M059J (cell line): Measurements from ENCODE around the gene LARP1. TPM values are rescaled to one million over a fixed set of nuclear protein-coding genes. Genes with fewer than 3 reads are reported as not detected.
"Not testable (repeated sequence)": the region's sequence is repeated elsewhere in the genome, so short reads cannot be mapped to it uniquely, and the experiment has no call there.

ENCODE experiments used
- DNase-seq: peaks from one replicate; pipeline ENCODE4 v3.0.0-alpha.2; 2012; ENCODE audit warnings: low read depth
- total RNA-seq: library from RNA; depleted of rRNA; stranded (reverse); fragments of >200 nt; shearing (Covaris generic); gene quantifications from 2 replicates; pipeline ENCODE4 v1.2.3, GENCODE V29; 2014; rRNA removed

LARP1 gene
- 42.0 and 77.3 TPM in 2 replicates for total RNA-seq

DNA sequence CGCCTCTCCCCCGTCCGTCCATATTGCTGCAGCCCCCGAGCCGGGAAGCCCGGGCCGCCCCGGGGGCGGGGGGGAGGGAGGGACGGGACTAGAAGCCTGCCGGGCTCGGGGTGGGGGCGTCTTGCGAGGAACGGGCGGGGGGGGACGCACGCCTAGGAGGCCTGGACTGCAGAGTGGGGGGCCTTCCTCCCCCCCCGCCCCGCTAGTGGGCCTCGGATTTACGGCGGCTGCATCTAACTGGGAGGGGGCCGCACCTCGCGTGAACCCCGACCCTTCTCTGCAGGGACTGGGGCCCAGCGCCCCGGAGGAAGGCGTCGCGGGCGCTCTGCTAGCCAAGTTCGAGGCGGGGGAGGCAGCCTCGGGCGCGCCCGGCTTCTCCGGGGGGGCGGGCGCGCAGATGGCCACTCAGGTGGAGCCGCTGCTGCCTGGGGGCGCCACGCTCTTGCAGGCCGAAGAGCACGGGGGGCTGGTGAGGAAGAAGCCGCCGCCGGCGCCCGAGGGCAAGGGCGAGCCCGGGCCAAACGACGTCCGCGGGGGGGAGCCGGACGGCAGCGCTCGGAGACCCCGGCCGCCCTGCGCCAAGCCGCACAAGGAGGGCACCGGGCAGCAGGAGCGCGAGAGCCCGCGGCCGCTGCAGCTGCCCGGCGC lies at the start of gene LARP1:
Gene LARP1 (plus strand): TSS at position 17 of the 648 bp plus-strand sequence. CDS start 381 bp downstream, at position 398.
- peak; percentile 42 for DNase-seq

DNA sequence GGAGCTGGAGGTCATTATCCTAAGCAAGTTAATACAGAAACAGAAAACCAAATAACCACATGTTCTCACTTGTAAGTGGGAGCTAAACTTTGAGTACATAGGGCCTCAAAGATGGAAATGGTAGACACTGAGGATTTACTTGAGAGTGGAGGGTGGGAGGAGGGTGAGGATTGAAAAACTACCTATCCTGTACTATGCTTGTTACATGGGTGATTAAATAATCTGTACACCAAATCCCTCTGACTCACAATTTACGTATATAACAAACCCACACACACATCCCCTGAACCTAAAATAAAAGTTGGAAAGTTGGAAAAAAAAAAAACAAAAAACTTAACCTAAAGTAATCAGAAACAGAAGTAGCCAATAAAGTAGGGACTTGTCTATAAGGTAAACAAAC lies 48.8 kb upstream of the LARP1 start:
- DNase-seq = no peak

DNA sequence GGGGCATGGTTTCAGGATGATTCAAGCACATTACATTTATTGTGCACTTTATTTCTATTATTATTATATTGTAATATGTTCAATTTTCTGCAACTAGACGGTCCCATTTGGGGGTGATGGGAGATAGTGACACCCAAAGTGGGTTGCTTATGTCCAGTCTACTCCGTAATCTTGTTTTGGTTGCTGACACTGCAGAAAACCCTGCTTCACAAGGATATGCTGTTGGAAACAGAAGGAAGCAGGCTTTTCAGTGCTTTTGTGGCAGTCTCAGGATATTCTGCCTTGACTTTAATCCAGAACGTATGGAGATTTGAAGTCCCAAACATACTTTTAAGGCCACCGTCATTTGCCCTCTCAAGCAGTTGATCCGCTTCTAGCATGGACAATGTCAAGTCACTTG lies 47.5 kb upstream of the LARP1 start:
- DNase-seq = no peak

DNA sequence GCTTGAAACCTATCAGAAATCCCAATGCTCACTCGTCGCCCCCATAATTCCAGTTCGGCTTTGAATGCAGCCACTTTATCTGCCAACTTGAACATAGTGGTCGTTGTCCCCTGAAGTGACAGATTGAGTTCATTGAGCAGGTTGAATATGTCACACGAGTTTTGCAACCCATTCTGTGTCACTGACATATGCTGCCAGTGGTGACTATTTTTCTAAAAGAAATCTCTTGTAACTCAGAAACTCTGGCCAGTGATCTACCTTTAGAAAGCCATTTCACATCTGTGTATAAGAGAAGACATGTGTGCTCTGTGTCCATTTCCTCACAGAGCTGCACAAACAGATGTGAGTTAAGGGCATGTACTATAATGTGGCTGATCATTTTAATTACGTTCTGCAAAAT lies 47.0 kb upstream of the LARP1 start:
- no peak for DNase-seq

DNA sequence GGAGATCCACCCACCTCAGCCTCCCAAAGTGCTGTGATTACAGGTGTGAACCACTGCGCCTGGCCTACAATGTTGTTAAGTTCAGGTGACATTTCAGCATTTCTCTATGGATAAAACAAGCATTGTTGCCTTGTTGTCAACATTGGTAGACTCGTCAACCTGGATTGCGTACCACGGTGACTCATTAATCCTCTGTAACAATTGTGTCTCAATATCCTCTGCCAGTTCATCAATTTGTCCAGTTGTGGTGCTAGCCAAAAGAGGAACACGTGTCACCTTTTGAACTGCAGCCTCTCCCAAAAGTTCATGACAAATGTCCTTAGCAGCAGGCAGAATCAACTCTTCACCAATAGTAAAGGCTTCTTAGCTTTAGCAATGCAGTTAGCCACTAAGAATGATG lies 46.3 kb upstream of the LARP1 start:
- peak; percentile 45 for DNase-seq

DNA sequence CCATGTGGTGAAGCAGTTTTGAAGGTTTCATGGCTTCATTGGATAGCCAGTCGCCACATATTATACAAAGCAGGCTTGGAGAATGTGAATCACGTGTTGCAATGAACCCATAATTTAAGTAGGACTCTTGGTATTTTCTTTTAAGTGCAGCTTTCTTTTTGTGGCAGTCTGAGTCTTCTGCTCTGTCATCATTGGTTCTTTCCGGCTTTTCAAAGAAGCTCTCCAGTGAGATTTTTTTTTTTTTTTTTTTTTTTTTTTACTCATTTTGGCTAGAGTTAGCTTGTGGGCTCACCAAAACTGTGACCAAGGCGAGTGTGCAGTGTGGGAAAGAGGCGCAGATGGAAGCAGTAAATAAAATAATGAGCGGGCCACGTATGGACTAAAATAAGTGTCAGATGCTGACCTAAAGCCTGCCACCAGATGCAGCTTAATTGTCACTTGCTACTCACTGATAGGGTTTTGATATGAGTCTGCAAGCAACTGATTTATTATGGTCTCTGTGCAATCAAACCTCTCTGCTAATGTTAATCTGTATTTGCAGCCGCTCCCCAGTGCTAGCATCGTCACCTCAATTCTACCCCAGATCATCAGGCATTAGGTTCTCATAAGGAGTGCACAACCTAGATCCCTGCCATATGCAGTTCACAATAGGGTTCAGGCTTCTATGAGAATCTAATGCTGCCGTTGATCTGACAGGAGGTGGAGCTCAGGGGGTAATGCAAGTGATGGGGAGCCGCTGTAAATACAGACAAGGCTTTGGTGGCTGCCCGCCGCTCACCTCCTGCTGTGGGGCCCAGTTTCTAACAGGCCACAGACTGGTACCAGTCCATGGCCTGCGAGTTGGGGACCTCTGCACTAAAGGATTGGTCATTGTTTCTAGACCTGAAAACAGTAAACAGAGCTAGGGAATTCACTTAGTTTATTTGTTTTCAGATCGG lies 45.5 kb upstream of the LARP1 start:
- no peak for DNase-seq

DNA sequence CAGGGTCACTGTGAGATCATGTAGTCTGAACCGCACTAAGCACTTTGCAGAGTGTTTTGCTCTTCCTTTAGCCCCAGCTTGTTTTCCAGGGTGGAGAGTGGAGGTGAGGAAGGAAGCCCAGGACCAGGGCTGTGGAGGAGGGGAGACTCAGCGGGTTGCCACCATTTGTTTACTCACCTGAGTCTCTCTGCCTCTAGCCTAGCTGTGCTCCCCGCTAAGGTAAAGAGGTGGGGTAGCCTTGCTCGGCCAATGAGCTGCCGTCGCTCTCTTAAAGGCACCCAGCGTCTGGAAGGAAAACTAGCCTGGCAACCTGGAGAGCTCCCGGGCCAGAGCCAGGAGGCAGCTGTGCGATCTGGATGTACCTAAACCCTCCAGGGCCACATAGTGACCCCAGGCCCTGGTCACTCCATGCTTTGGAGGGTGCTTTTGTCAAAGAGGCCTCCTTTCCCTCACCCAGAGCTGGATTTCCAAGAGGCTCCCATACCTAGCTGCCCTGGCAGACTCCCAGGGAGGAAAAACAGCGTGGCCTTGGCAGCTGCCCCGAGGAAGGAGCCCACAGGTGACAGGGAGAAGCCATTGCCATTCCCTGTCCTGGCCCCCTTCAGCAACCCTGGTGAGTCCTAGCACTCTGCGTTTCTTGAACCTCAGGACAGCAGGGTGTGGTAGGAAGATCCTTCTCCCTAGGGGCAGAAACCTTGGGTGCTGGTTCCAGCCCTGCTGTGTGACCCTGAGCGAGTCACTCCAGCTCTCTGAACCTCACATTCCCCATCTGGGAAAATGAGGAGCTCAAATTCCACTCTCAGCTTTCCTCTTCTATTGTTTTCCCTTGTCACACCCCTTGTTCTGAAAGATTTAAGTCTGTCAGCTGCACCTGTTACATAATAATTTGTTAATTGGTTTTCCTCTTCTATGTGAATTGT lies 42.4 kb upstream of the LARP1 start:
- DNase-seq = no peak

DNA sequence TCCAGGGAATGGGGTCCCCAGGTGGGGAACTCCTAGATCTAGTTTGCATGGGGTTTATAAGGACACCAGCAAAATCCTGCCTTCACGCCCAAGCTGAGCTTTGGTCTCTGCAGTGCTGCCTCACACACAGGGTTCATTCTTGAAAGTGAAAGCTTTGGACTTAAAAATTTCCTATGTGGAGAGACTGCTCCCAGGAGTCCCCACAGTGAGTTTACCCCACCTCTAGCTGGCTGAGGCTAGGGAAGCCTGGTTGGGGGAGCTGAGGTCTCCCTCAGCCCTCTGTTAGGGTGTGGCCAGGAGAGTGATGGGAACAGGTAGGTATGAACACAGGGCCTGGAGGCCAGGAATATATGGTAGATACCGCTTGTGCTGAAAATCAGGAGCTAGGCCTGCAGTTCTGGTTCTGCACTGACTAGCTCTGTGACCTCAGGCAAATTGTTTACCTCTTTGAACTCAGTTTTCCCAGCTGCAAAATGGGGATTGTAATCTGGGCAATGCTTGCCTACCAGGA lies 41.5 kb upstream of the LARP1 start:
- DNase-seq = peak; percentile 31

DNA sequence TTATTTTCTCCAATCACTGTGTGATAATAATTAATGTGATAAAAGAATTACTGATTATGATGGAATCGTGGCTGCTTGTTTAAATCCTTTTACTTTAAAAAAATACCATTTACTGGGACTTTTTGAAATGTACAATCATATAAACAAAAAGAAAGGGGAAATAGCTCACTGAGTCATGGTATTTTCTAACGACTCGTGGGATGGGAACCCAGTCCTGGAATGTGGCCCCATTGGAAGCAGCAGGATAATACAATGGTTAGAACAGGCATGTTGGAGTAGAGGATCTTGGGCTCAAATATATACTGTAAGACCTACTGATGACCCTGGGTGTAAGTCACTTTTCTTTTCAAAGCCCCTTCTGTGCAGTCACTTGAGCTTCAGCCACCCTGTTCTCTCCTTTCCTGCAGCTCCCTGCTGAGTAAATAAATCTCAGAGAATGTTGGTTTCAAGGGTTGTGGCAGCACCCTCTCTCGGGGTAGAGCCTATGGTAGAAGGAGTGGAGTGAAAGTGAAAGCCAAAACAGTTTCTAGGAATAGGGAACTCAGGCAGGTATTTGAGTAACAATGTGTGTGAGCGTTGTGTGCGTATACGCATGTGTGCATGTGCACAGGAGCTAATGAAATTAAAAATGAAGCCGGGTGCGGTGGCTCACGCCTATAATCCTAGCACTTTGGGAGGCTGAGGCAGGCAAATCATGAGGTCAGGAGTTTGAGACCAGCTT lies 40.8 kb upstream of the LARP1 start:
- DNase-seq = peak; percentile 41

DNA sequence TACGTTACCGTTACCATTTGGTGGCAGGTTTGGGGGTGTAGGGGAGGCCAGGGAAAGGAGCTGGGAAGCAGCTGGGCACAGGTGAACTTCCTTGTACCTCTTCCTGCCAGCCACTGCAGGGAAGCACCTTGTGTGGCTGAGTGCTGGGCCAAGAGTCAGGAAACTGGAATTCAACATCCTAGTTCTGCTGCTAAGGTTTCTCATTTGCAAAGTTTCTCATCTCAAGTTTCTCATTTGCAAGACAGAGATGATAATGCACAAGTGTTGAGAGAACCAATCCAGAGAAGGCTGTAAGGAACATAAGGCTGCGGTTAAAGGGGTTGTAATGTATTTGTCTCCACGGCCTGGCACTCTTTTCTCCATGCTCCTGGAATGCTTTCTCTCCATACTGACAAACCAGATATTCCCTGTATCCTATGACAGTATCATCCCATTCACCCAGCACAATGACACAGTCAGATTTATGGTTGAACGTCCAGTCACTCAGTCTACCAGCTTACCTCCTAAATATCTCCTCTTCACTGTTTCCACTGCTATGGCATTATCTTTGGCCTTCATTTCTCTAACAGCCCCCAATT lies 33.6 kb upstream of the LARP1 start:
- no peak for DNase-seq

DNA sequence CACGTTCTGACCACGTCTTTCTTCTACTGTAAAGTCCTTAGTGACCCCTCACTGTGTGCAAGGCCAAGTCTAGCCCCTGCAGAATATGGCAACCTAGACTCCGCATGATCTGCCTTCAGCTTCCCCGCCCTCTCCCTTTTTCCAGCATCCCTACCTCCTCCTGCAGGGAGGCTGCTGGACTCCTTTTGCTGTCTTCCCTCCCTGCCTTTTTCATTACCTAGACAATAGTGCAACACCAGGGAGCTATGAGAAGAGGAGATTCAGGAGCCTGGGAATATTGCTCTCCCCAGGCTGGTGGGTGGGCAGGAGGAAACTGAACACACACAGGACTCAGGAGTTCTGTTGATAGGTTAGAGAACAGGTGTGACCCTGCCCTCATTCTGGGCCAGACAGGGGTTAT lies 33.1 kb upstream of the LARP1 start:
- DNase-seq = no peak

DNA sequence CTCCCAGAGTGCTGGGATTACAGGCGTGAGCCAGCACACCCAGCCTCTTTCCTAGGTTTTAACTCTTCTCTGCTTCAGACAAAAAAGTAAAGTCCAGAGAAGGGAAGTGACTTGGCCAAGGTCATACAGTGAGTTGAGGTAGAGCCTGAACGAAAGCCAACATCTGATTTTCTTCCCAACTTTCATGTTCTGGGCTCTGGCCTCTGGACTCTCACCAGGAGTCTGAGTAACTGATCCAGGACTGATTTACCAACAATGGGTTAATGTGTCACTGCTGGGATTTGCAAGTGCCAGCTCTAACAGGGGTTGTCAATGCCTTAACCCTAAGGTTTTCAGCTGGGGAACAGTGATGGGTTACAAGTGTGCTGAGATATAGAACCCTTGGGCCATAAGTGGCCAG lies 32.2 kb upstream of the LARP1 start:
- DNase-seq = no peak

DNA sequence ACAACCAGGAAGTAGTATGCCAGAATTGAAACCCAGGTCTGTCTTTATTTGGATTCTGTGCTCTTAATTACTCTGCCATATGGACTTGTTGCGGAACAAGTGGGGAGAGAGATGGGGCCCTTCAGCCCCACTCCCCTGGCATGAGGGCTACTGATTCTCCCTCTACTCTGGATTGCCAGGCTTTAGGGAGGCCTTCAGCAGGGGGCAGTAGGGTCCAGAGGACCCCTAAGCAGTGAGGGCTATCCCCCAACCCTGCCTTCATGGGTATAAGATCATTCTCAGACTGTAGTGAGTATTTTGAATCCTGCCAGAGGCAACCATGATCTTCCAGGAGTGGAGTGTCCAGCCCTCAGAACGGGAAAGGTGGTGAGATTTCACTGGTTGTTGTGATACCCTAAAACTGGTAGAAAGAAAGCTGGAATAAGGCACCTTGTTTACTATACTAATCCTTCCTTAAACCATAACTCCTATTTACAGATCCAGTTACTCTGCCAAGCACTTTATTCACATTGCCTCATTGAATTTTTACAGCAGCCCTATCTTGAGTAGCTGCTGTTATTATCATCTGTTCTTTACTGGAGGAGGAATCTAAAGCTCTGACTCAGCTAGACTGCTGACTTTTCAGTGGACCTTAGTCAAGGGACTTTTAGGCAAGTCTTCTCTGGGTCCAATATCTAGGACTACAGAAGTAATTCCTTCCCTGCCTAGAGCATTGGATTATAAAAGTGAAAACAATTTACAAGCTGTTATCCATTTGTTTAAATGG lies 31.3 kb upstream of the LARP1 start:
- no peak for DNase-seq

DNA sequence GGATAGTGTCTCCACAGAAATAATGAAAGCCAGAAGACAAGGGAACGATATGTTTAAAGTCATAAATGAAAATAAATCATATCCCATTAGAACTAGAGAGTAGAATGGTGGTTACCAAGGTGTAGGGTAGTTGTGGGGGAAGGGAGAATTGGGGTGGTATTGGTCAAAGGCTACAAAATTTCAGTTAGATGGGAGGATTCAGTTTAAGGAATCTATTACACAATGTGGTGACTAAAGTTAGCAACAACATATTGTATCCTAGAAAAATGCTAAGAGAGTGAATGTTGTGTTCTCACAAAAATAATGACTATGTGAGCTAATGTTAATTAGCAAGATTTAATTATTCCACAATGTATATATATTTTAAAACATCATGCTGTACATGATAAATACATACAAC lies 27.8 kb upstream of the LARP1 start:
- no peak for DNase-seq

DNA sequence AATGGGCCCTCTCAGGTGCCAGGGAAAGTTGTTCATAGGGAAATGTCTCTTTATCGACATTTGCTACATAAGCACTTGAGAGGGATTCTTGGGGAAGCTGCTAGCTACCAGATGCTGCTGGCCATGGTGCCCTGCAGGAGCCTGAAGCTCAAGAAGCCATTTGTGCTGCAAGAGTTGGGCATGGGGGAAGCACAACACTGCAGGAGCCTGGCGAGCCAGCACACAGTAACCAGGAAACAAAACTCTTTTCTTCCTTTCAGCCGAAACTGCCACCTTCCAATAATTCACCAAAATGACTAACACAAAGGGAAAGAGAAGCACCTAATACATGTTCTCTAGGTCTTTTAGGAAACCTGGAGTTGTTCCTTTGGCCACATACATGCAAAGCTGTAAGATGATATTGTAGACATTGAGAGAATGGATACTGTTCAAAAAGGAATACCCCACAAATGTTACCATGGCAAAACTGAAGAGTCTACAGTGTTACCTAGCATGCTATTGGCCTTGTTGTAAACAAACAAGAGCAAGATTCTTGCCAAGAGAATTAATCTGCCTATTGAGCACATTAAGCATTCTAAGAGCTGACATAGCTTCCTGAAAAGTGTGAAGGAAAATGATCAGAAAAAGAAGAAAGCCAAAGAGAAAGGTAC lies 26.1 kb upstream of the LARP1 start:
- no peak for DNase-seq

DNA sequence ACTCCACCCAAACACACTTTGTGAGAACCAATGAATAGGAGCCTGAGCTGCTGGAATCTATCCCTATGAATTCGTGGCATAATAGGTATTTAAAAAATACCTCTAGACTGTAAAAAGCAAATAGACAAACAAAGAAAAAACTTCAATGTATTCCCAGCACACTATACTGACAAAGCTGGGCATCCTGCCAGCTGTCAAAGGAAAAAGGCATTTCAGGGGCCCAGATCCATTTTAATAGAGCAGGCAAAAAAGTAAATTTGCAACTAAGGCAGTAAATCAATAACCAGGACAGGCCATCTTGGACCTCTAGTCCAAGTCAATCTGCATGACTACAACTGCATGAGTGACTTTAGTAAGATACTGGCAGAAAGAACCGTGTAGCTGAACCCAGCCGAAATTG lies 25.6 kb upstream of the LARP1 start:
- no peak for DNase-seq

DNA sequence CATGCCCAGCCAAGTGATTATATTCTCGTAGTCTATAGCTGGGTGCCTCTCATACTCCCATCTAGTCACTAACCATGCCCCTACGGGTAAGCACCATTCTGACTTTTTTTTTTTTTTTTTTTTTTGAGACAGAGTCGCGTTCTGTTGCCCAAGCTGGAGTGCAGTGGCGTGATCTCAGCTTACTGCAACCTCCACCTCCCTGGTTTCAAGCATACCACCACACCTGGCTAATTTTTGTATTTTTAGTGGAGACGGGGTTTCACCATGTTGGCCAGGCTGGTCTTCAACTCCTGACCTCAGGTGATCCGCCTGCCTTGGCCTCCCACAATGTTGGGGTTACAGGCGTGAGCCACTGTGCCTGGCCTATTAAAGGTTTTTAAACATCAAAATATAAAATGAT lies 24.4 kb upstream of the LARP1 start:
- DNase-seq = not testable (repeated sequence)

DNA sequence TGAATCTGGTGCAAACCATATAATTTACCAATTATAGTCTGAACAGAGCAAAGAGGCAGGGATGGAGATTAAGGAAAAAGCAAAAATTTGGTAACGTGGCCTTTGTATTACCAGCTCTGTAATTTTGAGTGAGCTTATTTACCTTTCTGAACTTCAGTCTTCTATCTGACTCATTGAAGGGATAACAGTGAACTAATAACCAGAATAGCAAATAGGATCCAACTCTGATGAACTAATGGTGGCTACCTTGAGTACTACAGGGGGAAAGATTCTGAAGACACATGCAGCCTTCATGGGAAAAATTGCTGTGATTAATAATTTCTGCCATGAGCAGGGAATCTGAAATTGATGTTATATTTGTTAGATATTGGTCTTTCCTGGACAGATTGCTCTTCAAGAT lies 23.0 kb upstream of the LARP1 start:
- no peak for DNase-seq
